ENCODE measurements around the gene RPS29. TPM values are rescaled to one million over a fixed set of nuclear protein-coding genes. Genes with fewer than 3 reads are reported as not detected.

RPS29 gene
- total RNA-seq, 1 donor from 2014 or later = 3,318 TPM

GRCh38 chr14:49598189-49598484 lies 12.0 kb upstream of the RPS29 start:
- no peak for DNase-seq

DNA sequence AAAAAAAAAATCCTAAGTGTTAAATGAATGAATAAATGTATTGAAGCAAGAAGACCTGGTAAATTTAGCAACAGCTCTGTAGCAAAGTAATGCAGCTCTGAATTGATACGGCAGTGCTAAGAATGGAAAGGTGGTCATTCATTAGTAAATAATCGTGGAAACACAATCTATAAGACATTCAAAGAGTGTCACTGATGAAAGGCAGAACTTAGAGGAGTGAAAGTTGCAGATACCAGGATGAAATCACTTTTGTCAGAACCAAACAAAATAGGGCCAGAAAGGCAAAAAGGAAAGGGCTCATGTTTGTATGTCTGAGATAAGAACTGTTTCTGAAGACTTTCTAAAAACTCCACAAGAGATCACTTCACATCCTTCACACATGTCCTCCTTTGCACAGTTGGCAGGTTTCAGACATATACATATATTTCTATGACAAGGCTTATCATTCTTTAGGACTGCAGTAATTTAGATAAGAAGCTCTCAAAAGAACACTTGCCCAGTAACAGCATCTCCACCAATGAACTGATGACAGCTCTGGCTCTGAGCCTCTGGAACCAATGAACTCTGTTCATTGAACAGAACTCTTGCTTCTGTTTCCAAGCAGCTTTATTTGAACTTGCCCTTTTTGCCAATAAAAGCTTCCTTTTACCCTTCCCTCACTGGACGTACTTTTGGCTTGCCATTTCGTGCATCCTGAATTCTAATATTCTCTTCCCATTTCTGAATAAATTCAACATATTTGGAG lies 8.3 kb upstream of the RPS29 start:
- peak; percentile 74 for DNase-seq

- DNase-seq = peak; percentile 10
These were observed 6.8 kb upstream of the RPS29 start for GRCh38 chr14:49593016-49593415.

- DNase-seq = no peak
These were observed 3.2 kb upstream of the RPS29 start for GRCh38 chr14:49589387-49589786.

DNA sequence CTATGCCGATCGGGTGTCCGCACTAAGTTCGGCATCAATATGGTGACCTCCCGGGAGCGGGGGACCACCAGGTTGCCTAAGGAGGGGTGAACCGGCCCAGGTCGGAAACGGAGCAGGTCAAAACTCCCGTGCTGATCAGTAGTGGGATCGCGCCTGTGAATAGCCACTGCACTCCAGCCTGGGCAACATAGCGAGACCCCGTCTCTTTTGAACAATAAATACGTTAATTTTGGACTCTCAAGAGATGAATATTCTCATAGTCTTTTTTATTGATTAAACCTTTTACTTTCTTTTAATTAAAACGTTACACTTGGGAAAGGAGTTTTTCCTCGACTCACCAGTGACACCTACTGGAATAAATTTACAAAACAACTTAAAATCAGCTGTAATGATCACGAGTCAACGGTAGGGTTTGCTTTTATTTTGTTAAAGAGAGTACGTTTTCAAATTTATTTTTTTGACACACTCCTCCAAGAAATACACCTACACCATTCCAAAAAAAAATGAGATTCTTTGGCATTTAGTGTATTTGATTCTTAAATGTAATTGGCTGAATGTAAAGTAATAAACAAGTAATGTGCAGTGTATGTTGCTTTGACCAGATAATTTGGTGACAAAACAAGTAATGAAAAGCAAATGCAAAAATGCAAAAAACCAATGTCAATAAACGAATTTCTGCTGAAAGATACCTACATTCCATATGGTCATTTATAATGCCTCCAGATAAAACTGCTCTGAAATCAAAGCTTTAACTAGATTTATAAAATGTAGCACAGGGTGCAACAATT lies 687 bp upstream of the RPS29 start:
- DNase-seq = peak; percentile 83

GRCh38 chr14:49584981-49585640 lies 1.1 kb downstream of the RPS29 start:
- DNase-seq = peak; percentile 24

DNA sequence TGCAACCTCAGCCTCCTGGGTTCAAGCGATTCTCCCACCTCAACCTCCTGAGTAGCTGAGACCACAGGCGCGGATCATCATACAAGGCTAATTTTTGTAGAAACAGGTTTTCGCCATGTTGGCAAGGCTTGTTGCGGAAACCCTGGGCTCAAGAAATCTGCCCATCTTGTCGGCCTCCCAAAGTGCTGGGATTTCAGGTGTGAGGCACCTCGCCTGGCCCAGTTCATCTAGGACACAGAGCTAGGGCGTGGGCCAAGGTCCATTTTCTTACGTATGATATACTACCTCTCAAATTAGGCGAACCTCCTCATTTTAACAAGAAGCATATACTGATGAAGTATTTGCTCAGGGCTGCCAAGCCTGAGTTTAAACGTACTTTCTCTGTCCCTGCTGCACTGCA lies 2.1 kb downstream of the RPS29 start:
- no peak for DNase-seq

DNA sequence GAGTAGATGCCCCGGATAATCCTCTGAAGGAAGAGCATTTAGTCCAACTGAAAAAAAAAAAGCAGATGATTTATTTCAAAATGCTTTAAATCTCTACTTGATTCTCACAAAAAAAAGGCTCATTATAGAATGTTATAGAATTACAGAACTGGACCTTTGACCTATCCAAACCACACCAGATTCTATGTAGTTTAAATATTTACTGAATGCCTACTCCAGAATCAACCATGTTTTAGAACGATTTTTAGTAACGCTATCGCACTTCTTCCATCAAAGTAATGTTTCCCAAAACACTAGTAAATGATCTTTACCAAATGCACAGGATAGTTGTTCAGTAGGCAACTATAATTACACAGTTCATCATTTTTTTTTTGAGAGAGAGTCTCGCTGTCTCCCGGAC lies 2.6 kb downstream of the RPS29 start:
- no peak for DNase-seq

DNA sequence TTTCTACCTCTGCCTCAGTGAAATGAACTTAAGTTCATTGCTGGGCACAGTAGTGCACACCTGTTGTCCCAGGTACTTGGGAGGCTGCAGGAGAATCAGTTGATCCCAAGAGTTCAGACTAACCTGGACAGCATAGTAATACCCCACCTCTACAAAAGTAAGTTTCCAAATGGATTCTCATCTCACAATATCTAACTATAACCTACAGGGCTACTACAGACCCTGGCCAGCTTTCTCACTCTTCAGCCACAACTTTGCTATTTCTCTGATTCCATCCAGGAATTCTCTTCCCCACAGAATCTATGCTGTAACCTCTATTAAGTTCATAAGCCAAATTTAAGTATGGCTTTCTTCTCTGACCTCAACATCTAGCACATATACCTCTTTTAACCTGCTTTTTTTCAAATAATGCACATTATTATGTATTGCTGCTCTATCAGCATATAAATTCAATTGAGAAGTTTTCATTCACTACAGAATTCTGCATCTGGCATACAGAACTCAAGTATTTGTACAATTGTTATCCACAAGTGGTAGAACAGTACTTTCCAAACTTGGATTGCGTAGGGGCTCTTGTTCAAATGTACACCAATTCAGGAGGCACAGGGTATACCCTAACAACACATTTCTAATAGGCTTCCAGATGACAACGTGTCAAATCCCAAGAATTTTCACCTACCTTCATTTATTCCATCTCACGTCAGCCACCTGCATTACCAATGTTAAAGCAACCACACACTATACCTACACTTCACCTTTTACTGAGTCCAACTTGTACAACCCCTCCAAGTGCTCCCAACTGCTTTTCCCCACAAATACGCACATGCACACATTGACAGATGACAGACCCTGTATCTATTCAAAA lies 3.8 kb downstream of the RPS29 start:
- DNase-seq = no peak

GRCh38 chr14:49581209-49582112 lies 4.7 kb downstream of the RPS29 start:
- DNase-seq = no peak

DNA sequence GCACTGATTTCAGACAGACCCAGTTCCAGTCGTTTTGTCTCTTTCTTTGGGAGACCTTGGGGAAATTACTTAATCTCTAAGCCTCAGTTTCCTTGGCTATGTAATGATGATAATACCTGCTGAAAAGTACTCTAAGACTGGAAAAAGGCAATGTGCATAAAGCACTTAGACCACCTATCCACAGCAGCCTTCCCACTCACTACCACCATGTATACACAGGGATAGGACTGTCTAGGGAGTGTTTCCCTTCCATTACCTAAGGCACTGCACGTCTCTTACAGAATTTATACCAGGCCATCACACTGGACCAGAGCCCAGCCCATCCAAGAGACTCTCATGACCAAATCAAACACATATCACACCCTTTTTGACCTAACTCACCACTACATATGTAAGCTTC lies 6.3 kb downstream of the RPS29 start:
- DNase-seq = no peak

DNA sequence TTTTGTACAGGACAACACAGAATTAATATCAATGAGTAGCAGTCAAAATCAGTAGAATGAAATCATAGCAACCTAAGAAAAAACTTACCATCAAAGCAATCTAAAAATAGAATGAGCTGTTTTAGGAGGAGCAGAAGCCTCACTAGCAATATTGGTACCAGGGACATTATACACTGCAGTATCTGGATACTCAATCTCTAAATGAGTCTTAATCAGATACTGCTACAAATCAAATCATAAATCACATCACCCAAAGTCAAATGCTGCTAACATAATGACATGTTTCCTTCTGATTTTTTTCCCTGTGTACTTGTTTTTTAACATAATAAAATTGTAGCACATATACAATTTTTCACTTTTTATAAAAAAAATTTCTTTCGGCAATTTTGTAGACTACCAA lies 8.0 kb downstream of the RPS29 start:
- no peak for DNase-seq

GRCh38 chr14:49574038-49574437 lies 12.1 kb downstream of the RPS29 start:
- no peak for DNase-seq

DNA sequence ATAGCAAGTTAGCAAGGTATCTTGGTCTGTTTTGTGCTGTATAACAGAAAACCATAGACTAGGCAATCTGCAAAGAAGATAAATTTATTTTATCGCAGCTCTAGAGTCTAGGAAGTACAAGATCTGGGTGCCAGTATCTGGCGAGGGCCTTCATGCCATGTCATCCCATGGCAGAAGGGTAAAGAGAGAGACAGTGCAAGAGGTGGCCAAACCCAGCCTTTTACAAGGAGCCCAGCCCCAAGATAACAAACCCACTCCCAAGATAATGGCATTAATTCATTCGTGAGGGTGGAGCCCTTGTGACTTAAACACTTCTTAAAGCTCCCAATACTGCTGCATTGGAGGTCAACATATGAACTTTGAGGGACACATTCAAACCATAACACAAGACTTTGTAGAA lies 16.9 kb downstream of the RPS29 start:
- no peak for DNase-seq

GRCh38 chr14:49566714-49567113 lies 19.5 kb downstream of the RPS29 start:
- no peak for DNase-seq

DNA sequence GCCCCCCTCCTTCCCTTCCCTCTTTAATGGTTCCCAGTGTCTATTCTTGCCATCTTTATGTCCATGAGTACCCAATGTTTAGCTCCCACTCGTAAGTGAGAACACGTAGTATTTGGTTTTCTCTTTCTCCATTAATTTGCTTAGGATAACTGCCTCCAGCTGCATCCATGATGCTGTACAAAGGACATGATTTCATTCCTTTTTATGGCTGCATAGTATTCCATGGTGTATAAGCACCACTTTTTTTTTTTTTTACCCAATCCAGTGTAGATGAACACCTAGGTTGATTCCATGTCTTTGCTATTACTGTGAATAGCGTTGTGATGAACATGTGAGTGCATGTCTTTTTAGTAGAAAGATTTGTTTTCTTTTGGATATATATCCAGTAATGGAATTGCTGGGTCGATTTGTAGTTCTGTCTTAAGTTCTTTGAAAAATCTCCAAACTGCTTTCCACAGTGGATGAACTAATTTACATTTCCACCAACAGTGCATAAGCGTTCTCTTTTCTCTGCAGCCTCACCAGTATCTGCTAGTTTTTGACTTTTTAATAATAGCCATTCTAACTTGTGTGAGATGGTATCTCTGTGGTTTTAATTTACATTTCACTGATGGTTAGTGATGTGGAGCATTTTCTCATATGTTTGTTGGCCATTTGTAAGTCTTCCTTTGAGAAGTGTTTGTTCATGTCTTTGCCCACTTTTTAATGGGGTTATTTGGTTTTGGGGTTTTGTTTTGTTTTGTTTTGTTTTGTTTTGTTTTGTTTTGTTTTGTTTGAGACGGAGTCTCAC lies 26.0 kb downstream of the RPS29 start:
- DNase-seq = no peak

DNA sequence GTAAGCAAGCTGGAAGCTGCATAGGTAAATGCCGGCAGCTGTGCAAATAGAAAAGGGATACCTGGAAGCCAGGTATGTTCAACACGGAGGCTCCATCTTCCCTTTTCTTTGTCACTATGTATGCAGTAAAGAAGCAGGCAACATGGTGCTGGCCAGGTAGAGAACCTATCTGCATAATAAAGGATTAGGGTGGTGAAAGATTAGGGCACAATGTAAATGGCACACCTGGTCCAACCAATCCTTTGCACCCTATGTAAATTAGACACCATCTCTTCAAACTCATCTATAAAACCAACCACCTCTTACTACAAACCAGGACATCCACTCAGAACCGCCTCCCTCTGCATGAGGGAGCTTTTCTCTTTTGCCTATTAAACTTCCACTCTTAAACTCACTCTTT lies 32.3 kb downstream of the RPS29 start:
- no peak for DNase-seq

DNA sequence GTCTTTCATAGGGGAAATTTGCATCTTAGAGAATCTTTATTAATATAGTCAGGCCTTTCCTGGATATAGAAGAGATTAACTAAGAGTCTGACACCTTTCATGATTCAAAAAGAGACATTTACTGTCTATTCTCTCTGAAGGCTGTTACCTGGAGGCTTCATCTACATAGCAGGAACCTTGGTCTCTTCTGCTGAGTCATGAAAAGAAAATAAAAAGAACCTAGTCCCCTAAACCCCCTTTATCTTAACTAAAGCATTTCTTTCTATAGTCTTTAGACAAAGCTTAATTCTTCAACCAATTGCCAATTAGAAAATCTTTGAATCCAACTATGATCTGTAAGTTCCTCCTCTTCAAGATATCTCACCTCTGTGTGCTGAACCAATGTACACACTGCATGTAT lies 33.1 kb downstream of the RPS29 start:
- DNase-seq = no peak

DNA sequence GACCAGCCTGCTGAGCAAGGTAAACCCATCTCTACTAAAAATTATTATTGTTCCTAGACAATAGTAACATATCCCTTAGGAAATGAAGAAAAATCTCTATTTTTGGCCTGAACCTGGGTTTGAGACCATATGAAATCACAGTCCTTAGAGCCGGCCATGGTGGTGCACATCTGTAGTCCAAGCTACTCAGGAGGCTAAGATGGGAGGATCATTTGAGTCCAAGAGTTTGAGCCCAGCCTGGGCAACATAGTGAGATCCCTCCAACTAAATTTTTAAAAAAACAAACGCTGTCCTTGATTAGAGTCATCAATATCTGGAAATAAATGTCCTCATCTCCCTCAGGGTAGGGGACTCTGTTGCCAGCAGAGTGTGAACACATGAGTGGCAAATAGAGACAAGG lies 34.6 kb downstream of the RPS29 start:
- no peak for DNase-seq

DNA sequence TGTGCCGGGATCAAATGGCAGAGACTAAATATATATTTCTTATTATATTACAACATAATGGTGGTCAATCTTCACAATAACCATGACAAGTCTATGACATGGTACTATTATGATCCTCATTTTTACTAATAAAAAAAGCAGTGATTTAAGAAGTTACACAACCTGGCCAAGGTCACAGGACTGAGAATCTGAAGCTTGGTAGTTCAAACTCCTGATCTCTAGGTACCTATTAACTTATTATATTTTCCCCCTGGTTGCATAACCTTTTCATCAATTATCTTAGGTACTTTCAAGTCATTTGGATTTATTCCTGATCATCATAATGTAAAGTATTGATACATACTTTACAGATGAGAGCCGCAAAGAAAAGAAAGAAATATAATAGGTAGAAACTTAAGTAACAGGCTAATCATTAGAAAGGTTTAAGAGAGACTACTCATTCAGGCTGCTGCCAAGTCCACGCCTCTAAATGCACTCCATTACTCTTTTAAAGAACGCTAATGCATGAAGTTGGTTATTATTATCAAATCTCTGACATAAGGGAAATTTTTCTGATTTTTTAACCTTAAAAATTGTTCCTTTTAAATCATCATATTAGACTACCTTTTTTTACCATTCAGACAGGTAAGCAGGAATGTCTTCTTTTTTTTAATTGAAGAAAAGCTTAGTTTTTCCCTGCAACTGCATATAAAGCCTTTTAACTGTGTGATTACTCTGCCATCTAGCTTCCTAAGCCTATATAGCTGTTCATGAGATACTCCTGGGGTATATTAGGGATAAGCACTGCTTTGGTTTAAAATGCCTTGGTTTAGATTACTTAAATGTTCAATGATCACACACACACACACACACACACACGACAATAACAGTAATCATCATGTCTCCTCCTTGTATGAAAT lies 35.6 kb downstream of the RPS29 start:
- peak; percentile 8 for DNase-seq

Measured in dermis blood vessel endothelial cell (primary cell).